Dermis blood vessel endothelial cell (primary cell): ENCODE measurements around the gene PNPLA7. TPM values are rescaled to one million over a fixed set of nuclear protein-coding genes. Genes with fewer than 3 reads are reported as not detected.

Experiments used
- DNase-seq: peaks from one replicate; pipeline ENCODE4 v3.0.0; 2010
- total RNA-seq: library from RNA; depleted of rRNA; stranded (reverse); fragments of >200 nt; gene quantifications from 2 replicates; pipeline ENCODE4 v1.2.3, GENCODE V29; 2014

PNPLA7 gene
- total RNA-seq, 1 donor from 2014 or later, result 1.7 TPM

- DNase-seq, result no peak
These were observed 100.9 kb downstream of the PNPLA7 start for GRCh38 chr9:137449081-137449844.

GRCh38 chr9:137448602-137448962 is 101.6 kb downstream of the PNPLA7 start:
- no peak for DNase-seq

GRCh38 chr9:137447722-137448601 is 102.2 kb downstream of the PNPLA7 start:
- DNase-seq, result no peak

DNA sequence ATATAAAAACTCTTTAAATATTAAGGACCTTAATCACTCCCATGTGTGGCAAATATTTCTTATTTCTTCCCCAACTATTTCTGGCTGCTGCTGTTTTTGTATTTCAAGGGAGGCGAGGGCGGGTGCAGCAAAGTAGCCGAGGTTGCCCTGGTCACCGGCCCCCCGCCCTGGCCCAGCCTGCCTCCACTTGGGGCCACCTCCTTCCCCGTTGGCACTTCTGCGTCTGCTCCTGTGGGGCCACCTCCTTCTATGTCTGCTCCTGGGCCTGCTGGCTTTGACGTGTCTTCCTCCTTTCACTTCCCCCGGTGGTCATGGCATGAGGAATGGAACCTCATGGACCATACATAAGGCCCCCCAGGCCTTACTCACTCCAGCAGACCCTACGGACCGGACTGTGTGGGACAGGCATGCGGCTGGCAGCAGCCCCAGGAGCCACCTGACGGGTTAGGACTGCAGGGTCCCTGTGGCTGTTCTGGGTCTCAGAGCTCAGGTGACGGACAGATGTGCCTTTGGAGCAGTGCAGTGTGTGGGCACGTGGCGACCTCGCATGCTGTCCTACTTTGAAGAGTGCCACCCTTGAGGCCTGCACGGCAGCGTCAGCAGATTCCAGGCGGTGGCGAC is 103.2 kb downstream of the PNPLA7 start:
- no peak for DNase-seq

- DNase-seq, result no peak
These were observed 104.2 kb downstream of the PNPLA7 start for GRCh38 chr9:137445930-137446431.

DNA sequence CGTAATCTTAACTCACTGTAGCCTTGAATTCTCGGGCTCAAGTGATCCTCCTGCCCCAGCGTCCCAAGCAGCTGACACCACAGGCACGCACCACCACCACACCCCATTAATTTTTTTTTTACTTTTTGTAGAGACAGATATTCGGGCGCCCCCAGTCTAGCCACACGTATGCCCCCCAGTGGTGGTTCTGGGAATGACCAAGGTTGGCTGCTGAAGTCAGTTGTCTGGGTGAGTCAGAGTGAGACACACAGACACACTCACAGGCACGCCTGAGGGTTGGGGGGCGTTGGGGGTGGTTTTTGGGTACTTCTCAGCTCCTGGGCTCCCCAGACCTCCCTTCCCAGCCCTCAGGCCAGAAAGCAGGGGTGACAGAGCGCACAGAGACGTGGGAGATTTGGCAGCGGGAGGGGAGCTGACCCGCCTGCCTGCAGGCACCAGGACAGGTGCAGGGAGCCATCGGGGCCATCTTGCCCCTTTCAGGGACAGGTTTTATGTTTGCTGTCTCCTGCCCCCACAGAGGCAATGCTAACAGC is 104.9 kb downstream of the PNPLA7 start:
- DNase-seq, result peak; percentile 87

DNA sequence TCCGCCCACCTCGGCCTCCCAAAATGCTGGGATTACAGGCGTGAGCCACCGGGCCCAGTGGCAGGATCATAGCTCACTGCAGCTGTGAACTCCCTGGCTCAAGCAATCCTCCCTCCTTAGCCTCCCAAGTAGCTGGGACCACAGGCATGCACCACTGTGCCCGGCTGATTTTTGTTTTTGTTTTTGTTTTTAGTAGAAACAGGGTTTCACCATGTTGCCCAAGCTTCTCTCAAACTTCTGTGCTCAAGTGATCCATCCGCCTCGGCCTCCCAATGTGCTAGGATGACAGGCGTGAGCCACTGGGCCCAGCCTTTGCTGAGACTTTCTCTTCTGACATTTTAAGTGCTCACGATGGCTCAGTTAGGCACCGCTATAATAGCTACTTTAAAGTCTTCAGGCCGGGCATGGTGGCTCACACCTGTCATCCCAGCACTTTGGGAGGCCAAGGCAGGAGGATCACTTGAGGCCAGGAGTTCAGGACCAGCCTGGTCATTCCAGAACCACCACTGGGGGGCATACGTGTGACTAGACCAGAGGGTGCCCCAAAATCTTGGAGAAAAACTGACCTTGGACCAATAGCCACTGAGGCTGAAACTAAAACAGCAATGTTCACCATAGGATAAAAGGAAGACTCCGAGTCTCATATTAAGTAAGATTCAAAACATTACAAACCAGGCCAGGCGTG is 106.0 kb downstream of the PNPLA7 start:
- DNase-seq, result no peak

DNA sequence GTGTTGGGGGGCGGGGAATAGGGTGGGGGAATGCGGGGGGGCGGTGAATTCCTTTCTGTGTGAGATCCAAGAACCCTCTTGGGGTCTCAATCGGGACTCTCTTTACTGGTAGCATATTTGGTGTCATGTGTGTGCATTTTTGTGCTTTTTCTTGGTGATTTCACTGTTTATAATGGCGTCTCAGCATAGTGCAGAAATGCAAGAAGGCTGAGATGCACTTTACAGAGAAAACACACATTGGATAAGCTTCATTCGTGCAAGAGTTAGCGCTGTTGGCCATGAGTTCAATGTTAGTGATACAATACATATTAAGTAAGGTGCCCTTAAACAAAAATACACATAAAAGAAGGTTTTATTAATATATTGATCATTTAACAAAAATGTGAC is 108.3 kb downstream of the PNPLA7 start:
- no peak for DNase-seq

DNA sequence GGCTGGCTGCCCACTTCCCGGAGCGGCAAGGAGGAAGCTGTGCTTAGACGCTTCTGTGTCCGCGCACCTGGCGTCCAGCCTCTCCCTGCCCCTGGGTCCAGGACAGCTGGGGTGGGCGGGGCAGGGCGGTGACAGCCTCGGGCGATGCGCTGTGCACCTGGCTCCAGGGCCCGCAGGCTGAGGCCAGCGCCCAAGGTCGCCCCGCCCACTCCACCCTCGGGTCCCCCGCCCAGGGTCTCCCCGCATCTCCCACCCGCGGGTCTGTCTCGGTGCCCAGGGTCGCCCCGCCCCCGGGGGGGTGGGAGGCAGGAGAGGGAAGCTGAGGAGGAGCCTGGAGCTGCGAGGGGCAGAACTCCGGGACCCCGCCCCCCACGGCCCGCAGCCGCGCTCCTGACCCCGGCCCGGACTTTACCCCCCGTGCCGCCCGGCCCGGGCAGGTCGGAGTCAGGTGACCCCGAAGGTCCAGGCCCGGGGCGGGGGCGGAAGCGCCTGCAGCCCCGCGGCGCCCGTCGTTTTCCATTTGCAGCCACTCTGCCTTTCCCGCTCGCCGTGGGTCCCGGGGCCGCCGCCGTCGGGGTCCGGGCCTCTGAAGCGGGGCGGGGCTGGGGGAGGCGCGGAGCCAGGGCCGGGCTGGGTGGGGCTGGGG is 108.8 kb downstream of the PNPLA7 start, which contains the start of gene ENTPD8:
TSS of gene ENTPD8 (minus strand) at position 69 of the 646 bp plus-strand sequence. CDS start 3,072 bp downstream, outside the sequence.
- no peak for DNase-seq

- DNase-seq, result no peak
These were observed 111.0 kb downstream of the PNPLA7 start for GRCh38 chr9:137439158-137439714.

GRCh38 chr9:137438591-137439157 is 111.5 kb downstream of the PNPLA7 start:
- DNase-seq, result no peak

DNA sequence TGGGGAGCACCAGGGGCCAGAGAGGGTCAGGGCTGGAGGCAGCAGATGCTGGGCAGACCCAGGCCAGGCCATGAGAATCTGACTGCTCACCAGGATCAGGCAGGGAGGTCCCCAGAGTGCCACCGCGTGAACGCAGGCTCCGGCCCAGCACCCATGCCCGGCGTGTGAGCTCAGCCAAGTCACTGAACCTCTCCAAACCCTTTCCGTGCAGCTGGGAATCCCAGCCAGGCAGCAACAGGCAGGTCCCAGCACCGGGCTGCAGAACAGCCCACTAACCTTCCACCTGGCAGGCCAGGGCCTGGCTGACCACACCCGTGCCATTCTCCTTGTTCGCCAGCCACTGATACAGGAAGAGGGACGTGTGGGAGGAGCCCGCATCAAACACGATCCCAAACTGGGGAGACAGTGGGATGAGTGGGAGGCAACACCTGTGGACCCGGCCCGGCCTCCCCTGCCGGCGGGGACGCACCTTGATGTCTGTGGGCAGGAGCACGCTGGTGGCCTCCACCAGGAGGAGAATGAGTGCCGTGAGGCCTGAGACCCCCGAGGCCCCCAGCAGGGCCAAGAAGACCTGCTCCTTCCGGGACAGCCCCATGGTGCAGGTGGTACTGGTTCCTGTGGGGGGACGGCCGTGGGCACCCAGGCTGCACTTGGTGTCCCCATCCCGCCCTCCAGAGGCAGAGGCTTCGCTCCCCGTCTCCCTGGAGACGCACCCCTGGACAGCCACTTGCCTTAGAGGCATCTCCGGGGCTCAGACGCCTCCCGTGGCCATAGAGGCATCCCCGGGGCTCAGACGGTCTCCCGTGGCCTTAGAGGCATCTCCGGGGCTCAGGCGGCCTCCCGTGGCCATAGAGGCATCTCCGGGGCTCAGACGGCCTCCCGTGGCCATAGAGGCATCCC is 112.3 kb downstream of the PNPLA7 start:
- no peak for DNase-seq

DNA sequence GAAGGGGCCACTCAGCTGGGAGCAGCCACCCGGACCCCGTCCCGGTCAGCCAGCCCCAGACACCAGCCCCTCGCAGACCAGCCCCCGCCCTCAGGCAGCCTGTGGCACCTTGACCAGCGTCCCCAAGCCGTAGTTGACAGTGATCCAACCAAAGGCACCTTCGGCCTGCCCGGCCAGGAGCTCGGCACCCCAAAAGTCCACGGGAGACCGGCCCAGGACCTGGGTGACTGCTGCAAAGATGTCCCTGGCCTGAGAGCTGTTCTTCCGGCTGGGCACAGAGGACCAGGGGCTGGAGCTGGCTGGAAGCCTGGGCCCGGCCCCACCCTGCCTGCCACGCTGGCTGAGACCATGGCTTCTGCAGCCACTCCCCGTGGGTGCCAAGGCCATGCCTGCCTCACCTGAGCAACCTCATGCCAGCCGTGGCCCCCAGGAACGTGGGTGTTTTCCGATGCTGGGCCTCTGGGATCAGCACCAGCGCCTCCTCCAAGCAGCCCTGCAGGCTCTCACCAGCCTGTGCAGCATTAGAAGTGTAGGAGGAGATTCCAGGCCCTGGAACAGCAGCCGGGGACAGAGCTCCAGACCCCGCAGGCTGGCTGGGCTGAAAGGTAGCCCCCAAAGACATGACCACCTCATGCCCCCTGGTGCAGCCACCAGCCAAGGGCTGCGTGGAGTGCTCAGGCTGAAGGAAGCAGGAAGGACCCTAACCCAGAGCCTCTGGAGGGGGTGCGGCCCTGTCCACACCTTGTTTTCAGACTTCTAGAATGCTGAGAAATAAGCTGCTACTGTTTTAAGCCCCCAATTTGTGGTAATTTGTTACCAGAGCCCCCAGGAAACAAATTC is 113.2 kb downstream of the PNPLA7 start:
- no peak for DNase-seq

DNA sequence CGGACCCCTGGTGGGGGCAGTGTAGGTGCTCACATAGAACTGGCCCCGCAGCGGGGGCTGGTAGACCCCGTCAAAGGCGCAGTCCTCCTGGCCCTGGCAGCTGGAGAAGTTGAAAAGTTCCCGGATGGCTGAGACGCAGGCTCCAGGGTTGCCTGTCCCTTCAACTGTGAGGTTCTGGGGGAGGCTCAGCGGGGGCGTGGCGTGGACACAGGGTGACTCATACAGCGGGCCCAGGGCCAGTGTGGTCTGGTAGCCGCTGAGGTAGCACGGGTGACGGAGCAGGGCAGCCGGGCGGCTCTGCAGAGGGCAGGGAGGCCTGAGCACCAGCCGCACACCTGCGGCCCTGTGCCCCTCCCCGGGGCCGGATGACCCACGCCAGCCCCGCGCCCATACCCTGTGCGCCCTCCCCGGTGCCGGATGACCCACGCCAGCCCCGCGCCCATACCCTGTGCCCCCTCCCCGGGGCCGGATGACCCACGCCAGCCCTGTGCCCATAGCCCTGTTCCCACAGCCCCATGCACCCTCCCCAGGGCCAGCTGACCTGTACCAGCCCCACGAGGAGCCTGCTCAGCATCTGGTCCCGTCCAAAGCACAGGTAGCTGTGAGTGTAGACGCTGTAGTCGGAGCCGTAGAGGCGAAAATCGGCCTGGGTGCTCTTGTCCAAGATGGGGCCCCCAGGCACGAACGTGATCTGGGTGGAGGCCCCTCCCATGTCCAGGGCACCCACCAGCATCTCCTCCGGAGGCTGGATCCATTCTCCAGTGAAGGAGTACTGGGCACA is 114.0 kb downstream of the PNPLA7 start:
- peak; percentile 82 for DNase-seq

DNA sequence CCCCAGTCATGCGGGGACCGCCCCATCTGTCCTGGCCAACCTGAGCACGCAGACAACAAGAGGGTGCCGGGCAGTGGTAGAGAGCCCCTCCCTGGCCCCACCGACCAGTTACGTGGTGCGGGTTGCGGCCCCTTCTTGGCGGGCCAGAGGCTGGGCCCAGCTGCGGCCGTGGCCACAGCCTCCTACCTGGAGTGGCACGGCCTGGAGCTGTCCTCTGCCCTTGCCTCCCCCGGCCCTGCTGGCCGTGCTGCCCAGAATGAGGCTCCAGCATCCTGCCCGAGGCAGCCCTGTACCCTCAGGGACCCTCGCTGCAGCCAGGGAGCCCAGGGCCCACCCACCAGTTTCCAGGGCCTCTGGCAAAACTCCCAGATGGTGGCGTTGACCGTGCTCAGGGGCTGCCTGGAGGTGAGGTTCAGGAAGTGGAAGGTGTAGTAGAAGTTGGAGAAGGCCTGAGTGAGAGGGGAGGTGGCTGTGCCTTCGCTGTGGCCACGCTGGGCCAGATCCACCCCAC is 114.8 kb downstream of the PNPLA7 start:
- no peak for DNase-seq

GRCh38 chr9:137434498-137435380 is 115.5 kb downstream of the PNPLA7 start:
- DNase-seq, result no peak

DNA sequence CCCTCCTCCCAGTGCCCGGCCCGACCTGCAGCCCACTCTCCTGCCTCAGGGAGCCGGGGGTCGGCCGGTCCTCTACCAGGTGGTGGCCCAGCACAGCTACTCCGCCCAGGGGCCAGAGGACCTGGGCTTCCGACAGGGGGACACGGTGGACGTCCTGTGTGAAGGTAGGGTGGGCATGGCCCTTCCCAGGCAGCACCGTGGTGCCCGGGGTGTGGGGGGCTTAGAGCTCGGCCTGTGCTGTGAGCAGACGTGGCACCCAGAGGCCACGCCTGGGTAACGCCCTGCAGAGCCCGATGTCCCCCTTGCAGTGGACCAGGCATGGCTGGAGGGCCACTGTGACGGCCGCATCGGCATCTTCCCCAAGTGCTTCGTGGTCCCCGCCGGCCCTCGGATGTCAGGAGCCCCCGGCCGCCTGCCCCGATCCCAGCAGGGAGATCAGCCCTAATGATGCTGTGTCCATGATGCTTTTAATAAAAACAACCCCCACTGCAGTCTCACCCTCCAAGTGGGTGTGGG is 116.2 kb downstream of the PNPLA7 start:
- no peak for DNase-seq
